Osteoblast (primary cell): ENCODE data around the gene SSC4D. TPM values are rescaled to one million over a fixed set of nuclear protein-coding genes. Genes with fewer than 3 reads are reported as not detected.
"Not testable (repeated sequence)": the region's sequence is repeated elsewhere in the genome, so short reads cannot be mapped to it uniquely, and the experiment has no call there.

Source experiments
- DNase-seq: peaks from one replicate; pipeline ENCODE4 v3.0.0; 2011; ENCODE audit warnings: low spot score, mixed read lengths; ENCODE audit not compliant: insufficient read length; ENCODE audit errors: missing footprints
- H2AFZ ChIP-seq: 2 replicates; pipeline ENCODE4 v1.6.0; 2011; ENCODE audit warnings: mild to moderate bottlenecking, low read length
- H3K27ac ChIP-seq: 2 replicates; pipeline ENCODE4 v1.5.1; 2011; ENCODE audit warnings: mild to moderate bottlenecking, low read depth, low read length, moderate library complexity
- H3K27me3 ChIP-seq: 2 replicates; pipeline ENCODE4 v1.6.0; 2012; ENCODE audit warnings: mild to moderate bottlenecking, control low read depth, inconsistent platforms, low read length, moderate library complexity; ENCODE audit not compliant: insufficient read depth
- H3K36me3 ChIP-seq: 2 replicates; pipeline ENCODE4 v1.5.1; 2011; ENCODE audit warnings: mild to moderate bottlenecking, low read length, control low read depth, moderate library complexity; ENCODE audit not compliant: insufficient read depth
- H3K4me1 ChIP-seq: 2 replicates; pipeline ENCODE4 v1.5.1; 2011; ENCODE audit warnings: mild to moderate bottlenecking, low read length, control low read depth, moderate library complexity; ENCODE audit not compliant: insufficient read depth
- H3K4me2 ChIP-seq: 2 replicates; pipeline ENCODE4 v1.6.0; 2011; ENCODE audit warnings: mild to moderate bottlenecking, low read length; ENCODE audit not compliant: insufficient read depth
- H3K4me3 ChIP-seq: fragments of 200-600 bp; sonication (generic); 3 replicates; pipeline ENCODE4 v1.5.1; 2012; ENCODE audit warnings: mild to moderate bottlenecking, low read length, inconsistent platforms; ENCODE audit not compliant: insufficient read depth
- H3K79me2 ChIP-seq: 2 replicates; pipeline ENCODE4 v1.6.0; 2012; ENCODE audit warnings: mild to moderate bottlenecking, low read length, control low read depth, inconsistent platforms; ENCODE audit not compliant: insufficient read depth
- H3K9me3 ChIP-seq: 2 replicates; pipeline ENCODE4 v1.5.1; 2011; ENCODE audit warnings: low read depth, low read length, control low read depth
- H4K20me1 ChIP-seq: 2 replicates; pipeline ENCODE4 v1.6.0; 2012; ENCODE audit warnings: mild to moderate bottlenecking, low read length, control low read depth; ENCODE audit not compliant: insufficient read depth
- CTCF ChIP-seq: IDR thresholded peaks from 2 replicates; pipeline ENCODE4 v1.5.1; 2011; ENCODE audit warnings: mild to moderate bottlenecking, low read depth, low read length, moderate library complexity; ENCODE audit errors: extremely low read depth
- total RNA-seq: library from RNA; depleted of rRNA; stranded (reverse); fragments of >200 nt; gene quantifications from 2 replicates; pipeline ENCODE4 v1.2.3, GENCODE V29; 2012

Gene SSC4D
- total RNA-seq, 1 donor: 1.1 TPM

- Histone ChIP-seq H3K79me2 (no peaks in the 10 kb centered on the region), H3K4me2 (no peak overlapping the region), H3K36me3 (no peaks in the 10 kb centered on the region), H4K20me1 (no peaks in the 10 kb centered on the region), H3K4me3 (no peak overlapping the region), H2AFZ (no peak overlapping the region), H3K27me3 (no peaks in the 10 kb centered on the region), H3K27ac (no peak overlapping the region), H3K4me1 (peaks cover 11% of the 10 kb centered on the region), H3K9me3 (no peaks in the 10 kb centered on the region)
- DNase-seq: peak; percentile 13
- TF ChIP-seq CTCF: no peak
Measured at GRCh38 chr7:76394957-76395356, 14.5 kb downstream of the SSC4D start.

GRCh38 chr7:76393116-76394031 is 16.1 kb downstream of the SSC4D start:
- H3K9me3 ChIP-seq: no peaks in the 10 kb centered on the region
- H3K27me3 ChIP-seq: no peaks in the 10 kb centered on the region
- TF ChIP-seq CTCF: no peak
- H4K20me1 ChIP-seq: no peaks in the 10 kb centered on the region
- peak overlapping the region; percentile 58 for H3K27ac ChIP-seq
- peak overlapping the region; percentile 78 for H3K4me2 ChIP-seq
- H3K36me3 ChIP-seq: no peaks in the 10 kb centered on the region
- H3K79me2 ChIP-seq: no peaks in the 10 kb centered on the region
- H3K4me3 ChIP-seq: peak overlapping the region; percentile 84
- H3K4me1 ChIP-seq: peaks cover 16% of the 10 kb centered on the region
- H2AFZ ChIP-seq: peak overlapping the region; percentile 93
- DNase-seq: peak; percentile 100

DNA sequence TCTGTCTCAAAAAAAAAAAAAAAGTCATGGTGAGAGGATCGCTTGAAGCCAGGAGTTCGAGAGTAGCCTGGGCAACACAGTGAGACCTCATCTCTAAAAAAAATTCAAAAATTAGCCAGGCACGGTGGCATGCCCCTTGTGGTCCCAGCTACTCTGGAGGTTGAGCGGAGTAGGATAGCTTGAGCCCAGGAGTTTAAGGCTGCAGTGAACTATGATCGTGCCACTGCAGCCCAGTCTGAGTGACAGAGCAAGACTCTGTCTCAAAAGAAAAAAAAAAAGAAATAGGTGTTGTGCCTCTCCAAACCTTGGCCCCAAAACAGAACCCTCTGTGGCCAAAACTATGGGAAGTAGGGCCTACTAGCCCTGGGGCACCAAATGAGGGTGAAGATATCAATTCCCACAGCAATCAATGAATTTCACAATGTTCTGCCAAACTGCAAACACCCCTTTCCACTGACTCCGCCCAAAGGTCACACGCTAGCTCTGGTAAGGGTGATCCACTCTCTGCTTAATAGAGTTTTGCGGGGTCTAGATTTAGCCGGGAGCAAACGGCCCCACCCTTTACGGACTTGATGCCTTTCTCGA is 16.9 kb downstream of the SSC4D start:
- peak overlapping the region; percentile 83 for H2AFZ ChIP-seq
- no peaks in the 10 kb centered on the region for H4K20me1 ChIP-seq
- H3K79me2 ChIP-seq: no peaks in the 10 kb centered on the region
- H3K4me3 ChIP-seq: peak overlapping the region; percentile 84
- H3K27ac ChIP-seq: peak overlapping the region; percentile 32
- no peaks in the 10 kb centered on the region for H3K36me3 ChIP-seq
- no peak for DNase-seq
- no peaks in the 10 kb centered on the region for H3K27me3 ChIP-seq
- H3K9me3 ChIP-seq: no peaks in the 10 kb centered on the region
- H3K4me1 ChIP-seq: peaks cover 11% of the 10 kb centered on the region
- no peak for TF ChIP-seq CTCF
- peak overlapping the region; percentile 78 for H3K4me2 ChIP-seq

- no peak for TF ChIP-seq CTCF
- Histone ChIP-seq H3K36me3 (no peaks in the 10 kb centered on the region), H2AFZ (no peak overlapping the region), H3K27ac (no peak overlapping the region), H4K20me1 (no peaks in the 10 kb centered on the region), H3K9me3 (no peaks in the 10 kb centered on the region), H3K79me2 (no peaks in the 10 kb centered on the region), H3K4me2 (no peak overlapping the region), H3K4me1 (peaks cover 13% of the 10 kb centered on the region), H3K27me3 (no peaks in the 10 kb centered on the region), H3K4me3 (no peak overlapping the region)
- peak; percentile 21 for DNase-seq
Measured at GRCh38 chr7:76390092-76390491, 19.4 kb downstream of the SSC4D start.

- H3K9me3 ChIP-seq, DNase-seq: not testable (repeated sequence)
Measured at GRCh38 chr7:76387789-76388188, 21.7 kb downstream of the SSC4D start.

More at GRCh38 chr7:76387789-76388188, 21.7 kb downstream of the SSC4D start:
- not testable (repeated sequence) for H3K27ac ChIP-seq, H3K36me3 ChIP-seq, H3K27me3 ChIP-seq, H3K4me2 ChIP-seq, H4K20me1 ChIP-seq, H2AFZ ChIP-seq, H3K4me3 ChIP-seq, H3K79me2 ChIP-seq
- peaks cover 12% of the 10 kb centered on the region for H3K4me1 ChIP-seq
